HG03460 (cell line): ENCODE data around the gene MCC.

ENCODE experiments used
- ATAC-seq: cut with Tn5 transposase; IDR thresholded peaks from one replicate; pipeline ENCODE4 v1.9.1; 2021; ENCODE audit not compliant: unreplicated experiment

Gene MCC

DNA sequence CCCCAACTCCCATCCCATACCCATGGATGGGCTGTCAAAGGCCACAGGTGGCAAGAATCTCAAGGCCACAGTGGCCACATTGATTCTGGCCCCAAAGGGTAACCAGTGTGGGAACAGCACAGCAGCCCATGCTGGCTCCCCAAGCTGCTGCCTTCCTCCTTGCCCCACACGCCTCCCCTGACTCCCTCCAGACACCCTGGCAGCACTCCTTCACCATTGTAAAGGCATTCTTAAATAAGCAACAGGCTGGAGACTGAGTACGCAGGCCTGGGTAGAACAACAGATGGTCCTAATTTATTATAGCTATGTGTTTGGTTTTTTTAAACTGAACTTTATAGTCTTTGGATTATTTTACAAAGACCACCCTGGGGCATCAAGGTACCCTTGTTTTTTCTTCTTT, 212.3 kb downstream of the MCC start:
- ATAC-seq, result no peak

DNA sequence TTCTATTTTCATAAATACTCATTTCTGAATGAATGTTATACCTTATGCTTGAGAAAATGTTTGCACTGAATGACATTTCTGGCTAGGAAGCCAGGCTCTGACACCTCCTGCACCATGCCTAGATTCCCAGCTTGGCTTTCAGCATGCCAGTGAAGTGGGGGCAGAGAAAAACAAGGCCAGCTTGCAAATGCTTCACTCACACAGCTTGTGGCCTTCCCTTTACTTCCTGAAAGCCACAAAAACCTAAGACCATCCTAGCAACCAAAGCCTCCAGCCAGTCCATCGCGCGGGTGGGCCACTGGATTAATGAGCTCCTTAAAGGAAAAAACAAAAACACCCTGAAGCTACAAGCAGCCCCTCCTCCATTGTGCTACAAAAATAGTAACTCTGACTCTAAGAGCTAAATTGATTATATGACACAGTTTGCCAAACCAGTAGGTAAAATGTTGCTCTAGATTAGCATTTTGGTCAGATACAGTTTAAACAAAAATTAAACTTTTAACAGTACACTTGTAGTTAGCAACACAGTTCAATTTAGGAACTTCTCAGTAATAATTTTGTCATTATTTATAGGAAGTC, 213.3 kb downstream of the MCC start:
- ATAC-seq, result no peak

DNA sequence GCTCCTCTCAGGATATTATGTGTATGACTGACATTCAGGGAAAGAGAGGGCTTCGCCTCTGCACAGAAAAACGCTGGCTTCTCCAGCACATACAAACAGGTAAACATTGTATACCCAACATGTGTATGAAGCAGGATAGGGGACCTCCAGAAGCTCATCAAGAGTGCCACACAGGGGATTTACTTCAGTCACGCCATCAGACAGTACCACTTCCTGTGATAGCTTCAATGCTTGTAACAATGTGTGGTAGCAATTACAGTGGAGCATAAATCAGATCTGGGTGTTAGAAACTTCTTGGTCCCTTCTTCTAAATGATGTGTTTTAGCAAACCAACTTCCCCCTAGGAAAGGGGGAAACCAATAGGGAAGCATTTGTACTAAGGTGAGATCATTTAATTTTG, 214.3 kb downstream of the MCC start:
- ATAC-seq, result peak; percentile 66

DNA sequence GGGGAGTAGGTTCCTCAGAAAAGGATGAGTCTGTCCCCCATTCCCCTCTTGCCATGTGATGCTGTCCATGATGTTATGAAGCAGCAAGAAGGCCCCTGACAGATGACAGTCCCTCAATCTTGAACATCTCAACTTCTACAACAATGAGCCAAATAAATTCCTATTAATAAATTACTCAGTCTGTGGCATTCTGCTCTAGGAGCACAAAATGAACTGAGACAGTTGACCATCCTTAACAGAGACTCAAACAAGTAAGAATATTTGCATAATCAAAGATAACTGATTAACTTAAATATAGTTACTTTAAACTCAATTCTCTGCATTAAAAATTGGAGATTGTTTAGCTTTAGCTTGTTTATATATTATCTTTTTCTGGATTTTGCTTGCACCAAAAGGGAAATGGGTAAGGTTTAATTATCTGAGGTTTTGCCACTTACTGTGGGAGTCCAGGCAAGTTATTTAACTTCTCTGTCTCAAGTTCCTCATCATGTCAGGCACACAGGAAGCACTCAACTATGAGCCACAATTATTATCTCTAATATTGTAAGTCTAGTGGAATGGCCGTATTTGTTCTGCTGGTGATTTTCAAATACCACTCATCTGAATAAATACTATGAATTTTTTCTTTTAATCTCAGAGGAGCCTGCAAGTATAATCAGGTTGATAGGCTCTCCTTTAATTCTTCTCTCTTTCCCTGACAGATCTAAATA, 216.4 kb downstream of the MCC start:
- no peak for ATAC-seq

DNA sequence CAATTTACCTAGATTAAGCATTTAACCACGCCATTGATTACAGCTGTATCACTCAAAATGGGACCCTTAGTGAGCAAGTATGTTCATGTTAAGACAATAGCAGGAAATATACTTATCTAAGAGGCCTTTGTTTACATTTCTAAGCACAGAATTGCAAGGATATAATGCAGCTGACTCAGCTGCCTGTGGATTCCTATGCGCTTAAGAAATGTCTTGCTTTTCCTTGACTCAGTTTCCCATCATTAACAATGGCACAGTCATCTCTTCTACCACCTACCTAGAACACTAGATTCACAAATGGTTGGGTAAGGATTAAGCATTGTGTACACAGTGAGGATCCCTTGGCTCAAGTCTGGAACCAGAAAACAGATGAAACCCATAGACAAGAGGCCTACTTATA, 217.2 kb downstream of the MCC start:
- no peak for ATAC-seq

DNA sequence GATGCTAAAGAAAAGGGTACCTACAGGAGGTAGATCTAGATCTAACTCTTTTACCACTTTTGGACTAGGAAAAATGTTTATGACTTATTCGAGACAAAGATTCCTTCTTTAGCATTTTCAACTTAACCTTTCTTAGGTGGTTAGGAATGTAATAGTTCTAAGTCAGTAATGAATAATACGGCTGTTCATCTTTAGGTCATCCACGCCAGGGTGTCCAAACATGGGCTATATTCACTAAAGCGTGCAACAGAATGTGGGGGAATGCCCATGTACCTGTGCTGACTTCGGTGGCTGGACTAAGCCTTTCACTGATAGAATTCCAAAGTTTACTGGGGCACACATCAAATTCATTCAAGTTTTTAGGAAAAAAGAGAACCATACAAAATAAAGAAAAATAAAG, 218.2 kb downstream of the MCC start:
- ATAC-seq, result no peak

DNA sequence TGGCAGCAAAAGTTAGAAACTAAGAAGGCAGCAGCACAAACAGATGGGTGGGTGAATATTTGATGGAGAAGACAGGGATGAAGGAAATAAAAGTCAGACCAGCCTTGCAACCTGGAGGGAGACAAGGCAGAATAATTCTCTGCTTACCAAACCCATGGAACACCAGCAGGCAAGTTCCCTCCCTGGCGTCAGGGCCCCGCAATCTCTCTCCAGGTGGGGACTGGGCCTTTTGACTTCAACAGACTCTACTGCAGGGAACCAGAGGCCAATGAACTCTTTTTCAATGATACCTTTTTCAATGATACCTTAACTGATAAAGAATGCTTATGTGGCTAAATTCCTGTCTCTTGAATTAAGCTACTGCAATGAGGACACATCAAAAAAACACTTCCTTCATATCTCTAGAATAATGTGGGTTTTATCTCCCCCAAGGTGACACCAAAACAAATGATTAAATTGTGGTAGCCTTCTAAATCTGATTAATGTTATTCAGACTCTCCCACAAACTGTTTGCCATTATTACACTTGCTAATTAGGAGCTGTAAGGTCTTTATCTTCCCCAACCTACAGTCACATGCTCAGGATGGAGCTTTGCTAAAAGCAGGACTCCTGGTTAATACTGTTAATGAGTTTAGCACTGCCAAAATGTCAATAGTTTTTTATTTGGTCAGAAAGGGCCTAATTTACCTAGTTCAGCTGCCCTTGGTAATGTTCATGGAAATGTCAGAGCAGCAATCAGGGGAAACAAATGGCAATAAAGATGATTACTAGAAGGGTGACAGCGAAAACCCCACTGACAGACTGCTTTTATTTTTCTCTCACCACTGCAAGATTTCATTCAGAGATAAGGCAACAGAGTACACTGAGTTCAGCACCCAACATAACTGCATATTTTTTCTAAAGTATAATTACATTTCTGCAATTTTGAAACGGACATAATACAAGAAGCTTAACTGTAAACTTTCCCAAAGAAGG, 218.9 kb downstream of the MCC start:
- no peak for ATAC-seq

DNA sequence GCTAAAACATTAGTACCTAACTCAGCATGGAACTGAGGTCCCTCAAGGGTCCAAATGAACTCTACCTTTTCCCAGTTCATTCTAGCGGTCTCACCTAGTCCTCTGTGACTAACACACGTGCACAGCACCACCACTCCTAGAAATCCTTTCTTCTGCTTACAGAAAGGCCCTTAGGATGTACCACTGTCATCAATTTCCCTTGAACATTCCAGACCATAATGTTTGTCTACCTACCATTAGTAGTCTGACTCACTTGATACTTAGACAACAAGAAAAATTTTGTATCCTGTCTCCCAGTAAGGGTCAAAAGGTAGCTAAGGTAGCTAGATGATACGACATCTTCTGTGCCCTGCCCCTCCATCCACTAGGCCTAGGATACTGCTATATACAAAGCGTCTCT, 220.0 kb downstream of the MCC start:
- no peak for ATAC-seq

DNA sequence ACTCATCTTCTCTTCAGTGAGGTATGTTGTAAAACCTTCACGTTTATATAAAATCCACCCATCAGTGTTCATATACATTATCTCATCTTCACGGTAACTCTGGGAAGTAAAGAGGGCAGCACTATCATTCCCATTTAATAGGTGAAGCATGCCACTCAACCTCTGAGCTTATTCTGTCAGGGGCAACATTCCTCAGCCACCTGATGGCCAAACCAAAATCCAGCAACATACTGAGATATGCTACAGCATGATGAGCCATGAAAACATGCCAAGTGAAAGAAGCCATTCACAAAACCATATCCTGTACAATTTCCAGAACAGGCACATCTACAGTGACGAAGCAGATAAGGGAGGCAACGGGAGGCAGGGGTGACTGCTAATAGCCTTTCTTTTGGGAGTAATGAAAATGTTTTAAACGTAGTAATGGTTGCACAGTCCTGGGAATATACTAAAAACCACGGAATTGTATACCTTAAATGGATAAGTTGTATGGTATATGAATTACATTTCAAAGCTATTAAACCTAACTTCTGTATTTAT, 220.8 kb downstream of the MCC start:
- ATAC-seq, result no peak

DNA sequence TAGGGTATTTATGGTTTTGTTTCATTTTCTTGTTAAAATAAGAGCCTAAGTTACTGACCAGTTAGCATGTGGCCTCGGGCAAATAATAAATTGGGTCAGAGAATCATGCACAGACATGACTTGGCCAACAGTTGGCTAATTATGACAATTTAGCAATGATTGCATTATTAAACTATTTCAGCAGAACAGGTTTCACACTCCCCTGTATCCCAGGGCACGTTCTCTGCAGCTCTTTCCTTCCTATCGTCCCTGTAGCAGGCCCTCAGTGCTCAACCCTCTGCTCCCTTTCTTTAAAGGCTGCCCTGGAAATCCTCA, 221.4 kb downstream of the MCC start:
- no peak for ATAC-seq

DNA sequence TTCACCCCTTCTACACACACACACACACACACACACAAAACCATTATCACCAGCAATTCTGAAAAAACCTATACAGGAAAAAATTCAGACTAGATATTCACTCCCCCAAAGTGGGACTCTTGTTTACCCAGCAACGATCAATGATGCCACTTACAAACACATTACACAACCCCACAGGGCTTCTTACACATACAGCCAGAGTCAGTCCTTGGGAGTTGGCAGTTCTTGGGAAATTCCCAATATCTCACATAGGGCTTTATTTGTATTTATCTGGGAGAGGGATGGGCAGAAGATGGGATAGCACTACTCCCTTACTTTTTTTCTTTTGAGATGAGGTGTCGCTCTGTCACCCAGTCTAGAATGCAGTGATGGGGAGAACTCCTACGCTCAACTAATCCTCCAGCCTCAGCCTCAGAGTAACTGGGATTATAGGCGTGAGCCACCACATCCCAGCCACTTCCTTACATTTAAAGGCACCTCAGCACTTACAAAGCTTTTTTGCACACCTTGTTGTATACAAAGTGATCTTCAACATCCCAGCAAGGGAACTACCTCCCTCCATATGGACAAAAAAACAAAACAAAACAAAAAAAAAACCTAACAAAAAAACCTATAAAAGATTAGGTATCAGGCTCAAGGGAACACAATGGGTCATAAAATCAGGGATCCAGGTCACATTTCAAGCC, 221.9 kb downstream of the MCC start:
- no peak for ATAC-seq

DNA sequence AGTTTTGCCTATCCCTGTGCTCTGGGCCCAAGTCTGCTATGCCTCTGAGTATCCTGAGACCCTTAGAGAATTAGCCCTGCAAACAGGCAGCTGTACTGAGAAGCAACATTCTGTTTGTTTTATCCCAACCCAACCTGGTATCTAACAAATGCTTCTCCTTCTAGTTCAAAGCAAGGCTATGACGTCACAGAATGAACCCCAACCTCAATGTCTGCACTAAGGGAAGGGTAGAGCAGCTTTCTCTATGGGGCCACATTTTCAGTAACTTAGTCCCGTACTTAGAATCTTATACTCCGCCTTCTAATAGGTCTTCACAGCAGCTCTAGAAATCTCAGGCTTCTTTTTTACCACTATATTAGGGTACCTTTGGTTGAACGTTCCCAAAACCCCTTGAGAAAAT, 223.1 kb downstream of the MCC start:
- ATAC-seq, result no peak

DNA sequence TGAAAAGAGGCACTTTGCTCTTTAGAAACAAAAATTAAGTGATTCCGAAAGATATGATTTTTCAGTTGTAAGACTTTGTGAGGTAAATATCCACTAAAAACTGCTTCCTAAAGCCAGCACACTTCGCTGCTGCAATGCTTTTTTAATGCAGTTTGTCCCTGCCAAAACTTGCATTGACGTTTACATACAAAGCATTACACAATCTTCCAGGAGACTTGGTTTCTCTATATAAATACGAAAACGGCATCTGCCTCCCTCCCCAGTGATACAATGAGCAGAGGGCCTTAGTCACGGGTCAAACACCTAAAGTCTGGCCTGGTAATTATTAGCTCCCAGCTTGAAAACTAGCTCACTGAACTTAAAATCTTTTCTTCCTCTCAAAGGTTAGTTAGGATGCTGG, 224.2 kb downstream of the MCC start:
- ATAC-seq, result no peak

DNA sequence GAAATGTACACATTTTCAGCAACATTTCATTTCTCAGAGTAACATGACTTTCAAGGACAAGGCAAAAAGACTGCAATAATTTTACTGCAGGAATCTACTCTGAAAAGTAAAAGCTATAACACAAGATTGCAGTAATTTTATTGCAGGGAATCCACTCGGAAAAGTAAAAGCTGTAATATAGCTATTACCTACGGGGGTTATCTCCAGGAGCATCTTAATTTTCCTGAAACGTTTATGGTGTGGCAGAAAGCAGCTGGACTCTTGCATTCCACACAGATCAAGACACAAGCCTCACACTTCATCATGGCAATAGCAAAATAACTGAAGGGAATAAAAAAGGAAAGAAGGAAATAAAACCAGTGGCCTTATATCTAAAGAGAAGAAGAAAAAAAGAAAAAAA, 224.7 kb downstream of the MCC start:
- no peak for ATAC-seq

DNA sequence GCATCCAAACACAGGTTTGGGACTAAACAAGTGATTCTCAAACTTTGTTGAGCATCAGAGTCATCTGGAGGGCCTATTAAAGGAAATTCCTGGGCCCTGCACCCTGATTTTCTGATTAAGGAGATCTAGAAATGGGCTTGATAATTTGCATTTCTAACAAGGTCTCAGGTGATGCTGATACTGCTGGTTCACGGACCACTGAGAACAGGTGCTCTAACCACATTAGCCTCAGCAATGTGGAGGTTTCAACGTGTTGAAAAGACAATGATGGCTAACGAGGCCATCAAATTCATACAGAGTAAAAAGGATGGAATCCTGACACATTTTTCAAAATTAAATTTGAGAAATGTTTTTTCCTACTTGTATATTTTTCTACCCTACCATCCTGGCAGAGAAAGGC, 225.6 kb downstream of the MCC start:
- ATAC-seq, result no peak

DNA sequence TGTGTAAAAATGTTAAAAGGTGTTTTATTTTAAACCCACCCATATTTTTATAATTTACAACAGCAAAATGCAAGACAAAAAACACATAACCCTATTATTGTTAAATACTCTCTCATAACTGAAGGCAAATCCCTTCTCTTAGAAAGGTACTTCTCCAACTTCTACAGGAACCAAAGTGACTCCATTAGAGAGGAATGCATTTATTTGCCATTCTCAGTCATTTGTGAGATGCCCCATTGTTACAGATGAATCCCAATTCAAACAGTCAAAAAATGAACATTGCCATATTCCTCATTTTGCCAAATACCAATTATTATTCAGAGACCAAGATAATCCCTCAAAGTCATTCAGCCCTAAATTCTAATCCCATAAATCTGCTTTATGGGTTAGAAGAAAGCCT, 229.2 kb downstream of the MCC start:
- no peak for ATAC-seq

DNA sequence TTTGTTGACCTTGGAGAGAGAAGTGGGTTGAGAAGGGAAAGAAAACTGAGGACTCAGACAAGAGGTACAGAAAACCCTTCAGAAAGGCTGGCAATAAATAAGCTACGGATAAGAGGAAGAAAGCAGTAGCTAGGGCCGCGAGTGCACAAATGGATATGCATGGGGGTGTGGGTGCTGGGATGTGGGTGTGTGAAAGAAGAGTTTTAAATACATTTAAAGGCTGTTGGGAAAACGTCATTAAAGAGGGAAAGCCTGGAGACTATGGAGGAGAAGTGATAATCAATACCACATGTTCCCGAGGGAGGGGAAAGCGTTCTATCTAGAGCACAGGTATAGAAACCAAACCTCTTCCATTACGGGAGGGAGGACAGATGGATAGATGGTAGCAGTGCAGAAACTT, 230.7 kb downstream of the MCC start:
- ATAC-seq, result no peak

DNA sequence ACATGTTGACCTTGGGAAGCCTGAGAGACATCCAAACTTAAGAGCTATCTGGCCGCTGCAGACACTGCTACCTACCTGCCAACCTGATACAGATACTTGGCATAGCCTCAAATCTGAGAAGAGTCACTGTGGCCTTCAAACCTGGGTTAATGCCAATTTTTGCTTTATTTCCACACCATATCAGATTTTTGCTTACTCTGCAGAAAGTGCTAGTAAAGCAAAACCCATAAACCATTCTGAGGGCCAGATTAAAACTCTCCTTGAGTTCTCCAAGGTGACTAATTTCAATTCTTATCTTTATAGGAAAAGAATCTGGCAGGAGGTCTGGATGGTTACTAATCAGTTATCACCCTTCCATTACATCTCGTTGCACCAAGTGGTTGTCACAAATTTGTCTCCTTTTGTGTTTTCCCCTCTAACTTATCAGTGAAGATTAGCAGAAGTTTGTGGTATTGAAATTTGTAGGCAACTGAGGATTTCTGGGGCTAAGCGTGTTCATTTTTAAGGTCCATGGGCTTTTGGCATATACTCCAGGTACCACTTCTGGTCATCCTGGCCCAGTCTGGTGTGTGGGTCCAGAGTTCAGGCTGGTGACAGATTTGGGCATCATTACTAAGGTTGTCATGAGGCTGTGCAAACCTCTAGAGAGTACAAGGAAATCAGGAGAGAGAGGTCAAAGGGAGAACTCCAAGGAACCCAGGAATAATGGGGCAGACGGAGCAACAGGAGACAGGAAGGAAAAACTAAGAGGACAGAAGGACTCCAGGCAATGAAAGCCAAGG, 231.4 kb downstream of the MCC start:
- no peak for ATAC-seq

DNA sequence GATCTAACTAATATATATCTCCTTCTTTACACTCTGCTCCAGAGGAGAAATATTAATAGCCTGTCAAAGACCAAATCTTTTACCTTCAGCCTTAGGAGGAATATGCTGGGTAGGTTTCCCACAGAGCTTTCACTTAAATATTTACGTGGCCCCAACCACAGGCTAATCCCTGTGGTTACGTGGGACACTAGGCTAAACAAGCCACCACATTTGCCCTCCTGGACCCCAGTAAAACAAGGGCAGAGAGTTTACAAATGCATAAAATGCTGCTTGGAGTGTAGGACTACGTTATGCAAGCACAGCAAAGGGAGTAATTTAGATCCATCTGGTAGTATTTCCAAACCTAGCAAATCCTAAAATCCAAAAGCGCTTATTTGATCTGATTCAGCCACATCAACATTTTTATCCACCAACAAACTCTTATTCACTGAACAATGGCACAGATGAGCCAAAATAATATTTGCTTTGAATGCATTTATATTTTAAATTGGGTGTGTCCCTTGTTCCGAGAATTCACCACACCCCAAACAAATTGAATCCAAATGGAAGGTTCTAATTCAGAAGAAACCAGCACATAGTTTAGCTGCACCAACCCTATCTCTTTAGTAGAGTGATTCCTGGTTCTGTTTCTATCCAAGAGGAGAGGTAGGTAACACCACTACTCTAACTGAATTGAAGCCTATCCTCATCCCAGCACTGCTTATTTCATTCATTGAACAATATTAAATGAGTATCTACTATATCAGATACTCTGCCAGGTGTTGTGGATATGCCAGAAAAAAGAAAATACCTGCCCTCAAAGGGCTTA, 232.5 kb downstream of the MCC start:
- ATAC-seq, result no peak

DNA sequence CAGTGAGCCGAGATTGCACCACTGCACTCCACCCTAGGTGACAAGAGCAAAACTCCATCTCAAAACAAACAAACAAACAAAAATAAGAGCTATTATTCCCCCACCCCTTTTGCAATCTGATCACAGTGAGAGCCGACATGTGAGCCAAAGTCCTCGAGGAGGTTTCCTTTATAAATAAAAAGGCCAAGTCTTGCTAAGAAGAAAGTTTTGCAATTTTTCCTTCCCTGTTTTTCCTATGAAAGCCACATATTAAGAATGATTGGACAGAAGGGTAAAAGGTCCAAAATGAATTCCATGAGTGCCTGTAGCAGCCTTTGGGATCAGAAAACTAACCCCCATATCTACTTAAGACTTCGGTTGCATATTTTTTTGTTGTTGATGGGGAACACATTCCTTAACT, 233.1 kb downstream of the MCC start:
- no peak for ATAC-seq
